Measurements from ENCODE around the gene KIAA1217.

Gene KIAA1217

GRCh38 chr10:24261627-24262026, 52.7 kb downstream of the KIAA1217 start:
- no peak for DNase-seq
- no peak for TF ChIP-seq GATA1 (IDR thresholded peaks at IDR 0.05; ENCODE audit: low read depth, low read length)
- TF ChIP-seq POLR2A (IDR thresholded peaks at IDR 0.05; ENCODE audit: low read length), result no peak

DNA sequence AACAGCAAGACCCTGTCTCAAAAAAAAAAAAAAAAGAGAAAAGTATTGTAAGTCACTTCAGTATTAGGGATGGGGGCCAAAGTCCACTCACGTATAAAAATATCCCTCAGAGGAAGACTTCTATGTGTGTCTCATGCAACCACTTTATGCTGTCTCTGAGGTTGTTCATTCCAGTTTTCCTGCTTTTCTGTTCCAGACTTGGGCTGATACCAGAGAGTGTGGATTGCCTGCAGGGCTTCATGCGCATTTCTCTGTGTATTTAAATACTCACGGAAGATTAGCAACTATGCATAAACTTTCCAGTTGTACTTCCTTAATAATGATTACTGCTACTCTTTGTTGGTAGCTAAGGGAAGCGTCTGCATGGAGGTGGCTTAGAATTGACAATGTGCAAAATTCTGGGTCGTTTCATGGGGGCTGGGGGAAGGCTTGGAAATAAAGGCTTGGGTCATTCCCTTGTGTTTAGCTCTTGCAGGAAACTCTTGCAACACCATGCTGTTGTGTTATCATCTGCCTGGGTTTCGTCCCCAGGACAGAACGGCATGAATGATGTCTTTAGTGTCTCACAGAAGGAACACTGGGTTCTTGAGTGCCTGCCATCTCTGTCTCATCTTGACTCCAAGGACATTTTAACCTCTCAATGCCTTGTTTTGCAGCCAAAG, 54.1 kb downstream of the KIAA1217 start:
- no peak for TF ChIP-seq POLR2A (IDR thresholded peaks at IDR 0.05; ENCODE audit: low read length)
- no peak for TF ChIP-seq GATA1 (IDR thresholded peaks at IDR 0.05; ENCODE audit: low read depth, low read length)
- no peak for DNase-seq

DNA sequence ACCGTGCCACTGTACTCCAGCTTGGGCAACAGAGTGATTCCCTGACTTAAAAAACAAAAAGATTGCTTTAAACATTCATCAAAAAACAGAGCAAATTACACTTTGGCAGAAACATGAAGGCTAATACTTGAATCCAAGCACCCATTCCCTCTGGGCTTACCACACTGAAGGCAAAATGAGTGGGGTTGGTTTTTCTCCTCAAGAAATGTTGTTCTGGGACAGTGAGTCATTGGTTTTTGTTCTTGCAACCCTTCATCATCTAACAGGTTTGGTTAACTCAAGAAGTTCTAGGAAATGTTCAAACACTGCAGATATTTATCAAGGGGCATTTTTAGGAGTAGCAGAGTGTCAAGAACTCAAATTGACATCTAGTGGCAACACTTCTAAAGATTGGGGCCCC, 60.5 kb downstream of the KIAA1217 start:
- DNase-seq, result no peak
- TF ChIP-seq POLR2A (IDR thresholded peaks at IDR 0.05; ENCODE audit: low read length) (no peak), GATA1 (IDR thresholded peaks at IDR 0.05; ENCODE audit: low read depth, low read length) (no peak)

- DNase-seq, result no peak
- TF ChIP-seq POLR2A (IDR thresholded peaks at IDR 0.05; ENCODE audit: low read length), result no peak
Observed at GRCh38 chr10:24272374-24272773, 63.4 kb downstream of the KIAA1217 start.

- TF ChIP-seq POLR2A (IDR thresholded peaks at IDR 0.05; ENCODE audit: low read length) (no peak), GATA1 (IDR thresholded peaks at IDR 0.05; ENCODE audit: low read depth, low read length) (no peak)
- DNase-seq, result no peak
Observed at GRCh38 chr10:24277277-24277676, 68.3 kb downstream of the KIAA1217 start.

DNA sequence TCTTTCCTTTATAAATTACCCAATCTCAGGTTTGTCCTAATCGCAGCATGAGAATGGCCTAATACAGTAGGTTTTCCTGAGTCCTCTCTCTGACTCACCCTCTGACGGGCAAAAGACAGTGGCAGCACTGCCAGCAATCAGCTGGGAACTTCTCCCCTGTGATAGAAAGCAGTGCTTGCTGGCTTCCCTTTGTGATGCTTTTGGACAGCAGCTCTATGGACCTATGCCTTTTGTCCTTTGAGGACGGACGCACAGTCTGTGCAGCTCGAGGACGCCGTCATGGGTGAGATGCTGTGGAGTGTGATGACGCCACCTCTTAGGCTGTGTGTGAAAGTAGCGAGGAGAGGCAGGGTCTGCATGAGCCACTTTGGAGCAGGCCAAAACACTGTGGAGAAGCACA, 68.8 kb downstream of the KIAA1217 start:
- DNase-seq, result no peak
- TF ChIP-seq POLR2A (IDR thresholded peaks at IDR 0.05; ENCODE audit: low read length) (no peak), GATA1 (IDR thresholded peaks at IDR 0.05; ENCODE audit: low read depth, low read length) (no peak)

DNA sequence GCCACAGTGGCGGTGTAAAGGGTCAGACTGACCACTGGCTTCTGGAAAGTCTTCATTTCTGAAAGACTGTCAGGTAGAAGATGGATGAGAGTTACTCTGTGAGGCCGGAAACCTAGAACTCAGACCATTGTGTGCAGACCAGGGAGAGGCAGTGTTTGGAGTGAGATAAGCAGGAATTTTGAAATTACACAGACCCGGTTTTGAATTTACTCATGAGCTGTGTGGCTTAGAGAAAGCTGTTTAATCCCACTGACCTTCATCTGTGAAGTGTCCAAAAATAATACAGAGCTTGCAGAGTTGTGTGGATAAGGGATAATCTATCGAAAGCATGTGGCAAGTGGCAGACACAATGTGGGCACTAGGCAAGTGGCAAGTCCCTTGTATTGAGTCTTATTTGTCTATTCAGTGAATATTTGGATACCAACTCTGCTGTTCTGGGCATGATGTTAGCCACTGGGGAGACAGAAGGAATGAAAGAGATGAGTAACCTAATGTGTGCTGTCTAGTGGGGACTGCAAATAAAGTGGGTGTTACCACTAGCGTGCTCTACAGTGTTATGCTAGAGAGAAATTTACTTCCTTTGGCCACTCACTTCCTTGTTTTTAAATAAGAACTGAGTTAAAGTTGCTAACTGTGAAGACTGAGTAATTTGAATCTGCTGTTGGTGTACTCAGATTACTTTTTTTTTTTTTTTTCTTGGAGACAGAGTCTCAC, 69.4 kb downstream of the KIAA1217 start:
- DNase-seq, result no peak
- TF ChIP-seq GATA1 (IDR thresholded peaks at IDR 0.05; ENCODE audit: low read depth, low read length), result no peak

DNA sequence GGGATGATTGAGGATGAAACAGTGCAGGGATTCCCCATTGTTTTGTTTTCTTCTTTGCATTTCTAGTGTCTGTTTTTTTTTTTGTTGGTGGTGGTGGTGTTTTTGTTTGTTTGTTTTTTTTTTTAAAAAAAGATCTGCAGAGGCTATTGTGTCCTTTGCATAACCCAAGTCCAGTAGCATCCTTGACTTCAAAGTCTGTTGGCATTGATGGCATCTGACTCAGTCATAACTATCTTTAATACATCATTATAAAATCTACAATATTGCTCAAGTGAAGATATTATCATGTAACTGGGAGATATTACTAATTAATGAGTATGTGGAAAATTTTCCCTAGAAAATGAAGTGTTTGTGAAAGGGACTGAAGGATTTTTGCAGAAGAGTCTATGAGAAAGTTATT, 70.2 kb downstream of the KIAA1217 start:
- no peak for DNase-seq
- TF ChIP-seq POLR2A (IDR thresholded peaks at IDR 0.05; ENCODE audit: low read length) (no peak), GATA1 (IDR thresholded peaks at IDR 0.05; ENCODE audit: low read depth, low read length) (no peak)

- no peak for DNase-seq
- no peak for TF ChIP-seq POLR2A (IDR thresholded peaks at IDR 0.05; ENCODE audit: low read length)
- no peak for TF ChIP-seq GATA1 (IDR thresholded peaks at IDR 0.05; ENCODE audit: low read depth, low read length)
Observed at GRCh38 chr10:24287559-24288195, 78.7 kb downstream of the KIAA1217 start.

DNA sequence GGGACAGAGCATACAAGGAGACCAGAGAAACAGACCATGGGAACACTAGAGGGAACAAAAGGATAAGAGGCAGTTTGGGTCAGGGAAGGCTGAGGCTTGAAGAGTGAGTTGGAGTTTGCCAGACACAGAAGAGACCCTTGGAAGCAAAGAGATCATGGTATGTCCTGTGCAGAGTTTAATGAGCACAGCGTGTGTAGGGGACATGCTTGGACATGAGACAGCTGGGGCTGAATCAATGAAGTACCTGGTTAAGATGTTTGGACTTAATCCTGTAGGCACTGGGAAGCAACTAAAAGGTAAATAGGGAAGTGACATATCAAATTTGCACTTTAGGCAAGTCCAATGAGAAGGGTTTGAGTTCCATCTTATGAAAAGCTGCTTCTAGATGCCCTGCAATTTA, 79.6 kb downstream of the KIAA1217 start:
- no peak for TF ChIP-seq GATA1 (IDR thresholded peaks at IDR 0.05; ENCODE audit: low read depth, low read length)
- no peak for TF ChIP-seq POLR2A (IDR thresholded peaks at IDR 0.05; ENCODE audit: low read length)
- DNase-seq, result no peak

- no peak for DNase-seq
- TF ChIP-seq POLR2A (IDR thresholded peaks at IDR 0.05; ENCODE audit: low read length) (no peak), GATA1 (IDR thresholded peaks at IDR 0.05; ENCODE audit: low read depth, low read length) (no peak)
Observed at GRCh38 chr10:24289235-24289634, 80.3 kb downstream of the KIAA1217 start.

- no peak for TF ChIP-seq POLR2A (IDR thresholded peaks at IDR 0.05; ENCODE audit: low read length)
- TF ChIP-seq GATA1 (IDR thresholded peaks at IDR 0.05; ENCODE audit: low read depth, low read length), result no peak
- peak in 1 of 2 experiments; percentile 2 for DNase-seq
Observed at GRCh38 chr10:24292304-24293293, 83.7 kb downstream of the KIAA1217 start.

DNA sequence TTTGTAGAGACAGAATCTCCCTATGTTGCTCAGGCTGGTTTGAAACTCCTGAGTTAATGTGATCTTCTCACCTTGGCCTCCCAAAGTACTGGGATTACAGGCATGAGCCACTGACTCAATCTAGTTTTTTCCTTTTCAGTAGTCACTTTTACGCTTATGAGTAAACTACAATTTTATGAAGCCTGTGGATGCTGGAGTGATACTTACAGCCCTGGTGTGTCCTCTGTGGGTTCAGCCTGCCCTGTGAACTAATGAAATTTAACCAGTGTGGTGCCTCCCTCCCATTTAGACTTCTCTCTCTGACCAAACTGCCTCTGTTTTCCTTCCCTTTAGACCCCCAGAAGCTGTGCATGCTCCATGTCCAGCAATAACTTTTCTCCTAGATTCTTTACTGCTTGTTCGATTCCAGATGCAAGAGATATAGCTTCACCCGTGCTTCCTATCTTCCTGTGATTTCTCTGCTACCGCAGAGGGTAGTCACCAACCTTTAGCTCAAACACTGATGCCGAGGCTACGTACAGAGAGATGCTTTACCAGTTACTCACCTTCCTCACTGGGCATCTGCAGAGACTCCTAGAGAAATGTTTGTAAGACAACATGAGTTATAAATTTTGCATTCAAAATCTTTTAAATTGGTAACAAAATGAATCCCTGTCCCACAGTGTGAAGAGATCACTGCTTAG, 90.8 kb downstream of the KIAA1217 start:
- DNase-seq, result no peak
- TF ChIP-seq GATA1 (IDR thresholded peaks at IDR 0.05; ENCODE audit: low read depth, low read length) (no peak), POLR2A (IDR thresholded peaks at IDR 0.05; ENCODE audit: low read length) (no peak)
